GM12878 (cell line): Measurements from ENCODE around the gene KIF23. TPM values are rescaled to one million over a fixed set of nuclear protein-coding genes. Genes with fewer than 3 reads are reported as not detected.

ENCODE experiments used
- BACH1 ChIP-seq: fragments of 450-650 bp; IDR thresholded peaks from 2 replicates; pipeline ENCODE4 v1.6.1; 2017; ENCODE audit warnings: mild to moderate bottlenecking, borderline replicate concordance
- CHD1 ChIP-seq: IDR thresholded peaks from 2 replicates; pipeline ENCODE4 v1.6.1; 2012; ENCODE audit warnings: low read depth, low read length, improper control_type of control experiment
- ETV6 ChIP-seq, 2 experiments: fragments of 450-650 bp in 1 of 2; IDR thresholded peaks in 1 of 2; conservative IDR thresholded peaks in 1 of 2; 2 replicates each; pipeline ENCODE4 v1.6.1; 2014; ENCODE audit warnings: antibody characterized with exemption in 1 of 2, borderline replicate concordance in 1 of 2, low read depth in 1 of 2, mild to moderate bottlenecking in 1 of 2, moderate library complexity in 1 of 2
- HDAC6 ChIP-seq: fragments of 200-600 bp; sonication (generic); IDR thresholded peaks from one replicate; pipeline ENCODE4 v1.8.0; 2017; ENCODE audit warnings: antibody characterized with exemption; ENCODE audit not compliant: unreplicated experiment
- MTA3 ChIP-seq: IDR thresholded peaks from 2 replicates; pipeline ENCODE4 v1.6.1; 2012; ENCODE audit warnings: low read length, inconsistent platforms, borderline replicate concordance
- polyA plus RNA-seq, 11 experiments: library from polyadenylated mRNA; depleted of rRNA in 4 of 11; unstranded in 6 of 11; stranded (reverse) in 5 of 11; fragments of >200 nt; fragmentation: Nextera tagmentation in 4 of 11; fragmentation: Illumina TruSeq in 1 of 11; extraction: Ambion mirVana in 4 of 11; extraction: Trizol in 1 of 11; gene quantifications; 1 replicate in 1 of 11; 2 replicates in 10 of 11; pipeline versions ENCODE4 v1.2.1 to v1.2.3, GENCODE V29; 2011 to 2016; ENCODE audit warnings: inconsistent platforms in 2 of 11, missing spikeins in 2 of 11, low read depth in 1 of 11
- total RNA-seq, 4 experiments: library from RNA; depleted of rRNA in 3 of 4; stranded (reverse); fragments of >200 nt in 3 of 4; fragmentation: Illumina TruSeq in 1 of 4; extraction: Trizol in 1 of 4; gene quantifications; 2 replicates each; pipeline versions ENCODE4 v1.2.1 to v1.2.3, GENCODE V29; 2013 to 2021
- TF ChIP-seq, protein P1 (sequence below): fragments of 450-650 bp; IDR thresholded peaks from 2 replicates; pipeline ENCODE4 v1.6.1; 2017; ENCODE audit warnings: mild to moderate bottlenecking, moderate library complexity
- TF ChIP-seq, protein P2 (sequence below): IDR thresholded peaks from 2 replicates; pipeline ENCODE4 v1.6.1; 2012; ENCODE audit warnings: improper control_type of control experiment, low read depth, low read length; ENCODE audit not compliant: insufficient replicate concordance
- TF ChIP-seq, protein P3 (sequence below): fragments of 450-650 bp; conservative IDR thresholded peaks from 2 replicates; pipeline ENCODE4 v1.6.1; 2017; ENCODE audit warnings: mild to moderate bottlenecking, moderate library complexity

KIF23 gene
- total and polyA plus RNA-seq, 10 of the 15 experiments (the other 5 are each of a cell fraction or from before 2014, with no cell fraction given): 28.0 to 62.5 (median 46.6) TPM

DNA sequence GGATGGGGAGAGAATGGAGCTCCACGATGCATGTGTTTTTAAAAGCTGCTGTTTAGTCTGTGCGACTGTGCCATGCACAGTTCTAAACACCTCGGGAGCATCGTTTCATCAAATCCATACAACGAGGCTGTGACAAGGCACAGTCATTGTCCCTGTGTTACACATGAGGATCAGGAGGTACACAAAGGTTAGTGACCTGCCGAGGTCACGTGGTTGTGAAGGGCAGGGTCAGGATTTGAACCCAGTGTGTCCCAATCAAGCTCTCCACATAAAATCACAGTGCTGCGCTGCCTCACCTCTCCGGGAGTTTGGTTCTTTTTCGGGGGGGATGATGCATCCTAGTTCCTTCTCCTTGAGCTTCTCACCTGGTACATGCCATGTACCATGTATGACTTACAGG is 18.7 kb upstream of the KIF23 start (continued):
- TF ChIP-seq, protein P1, sequence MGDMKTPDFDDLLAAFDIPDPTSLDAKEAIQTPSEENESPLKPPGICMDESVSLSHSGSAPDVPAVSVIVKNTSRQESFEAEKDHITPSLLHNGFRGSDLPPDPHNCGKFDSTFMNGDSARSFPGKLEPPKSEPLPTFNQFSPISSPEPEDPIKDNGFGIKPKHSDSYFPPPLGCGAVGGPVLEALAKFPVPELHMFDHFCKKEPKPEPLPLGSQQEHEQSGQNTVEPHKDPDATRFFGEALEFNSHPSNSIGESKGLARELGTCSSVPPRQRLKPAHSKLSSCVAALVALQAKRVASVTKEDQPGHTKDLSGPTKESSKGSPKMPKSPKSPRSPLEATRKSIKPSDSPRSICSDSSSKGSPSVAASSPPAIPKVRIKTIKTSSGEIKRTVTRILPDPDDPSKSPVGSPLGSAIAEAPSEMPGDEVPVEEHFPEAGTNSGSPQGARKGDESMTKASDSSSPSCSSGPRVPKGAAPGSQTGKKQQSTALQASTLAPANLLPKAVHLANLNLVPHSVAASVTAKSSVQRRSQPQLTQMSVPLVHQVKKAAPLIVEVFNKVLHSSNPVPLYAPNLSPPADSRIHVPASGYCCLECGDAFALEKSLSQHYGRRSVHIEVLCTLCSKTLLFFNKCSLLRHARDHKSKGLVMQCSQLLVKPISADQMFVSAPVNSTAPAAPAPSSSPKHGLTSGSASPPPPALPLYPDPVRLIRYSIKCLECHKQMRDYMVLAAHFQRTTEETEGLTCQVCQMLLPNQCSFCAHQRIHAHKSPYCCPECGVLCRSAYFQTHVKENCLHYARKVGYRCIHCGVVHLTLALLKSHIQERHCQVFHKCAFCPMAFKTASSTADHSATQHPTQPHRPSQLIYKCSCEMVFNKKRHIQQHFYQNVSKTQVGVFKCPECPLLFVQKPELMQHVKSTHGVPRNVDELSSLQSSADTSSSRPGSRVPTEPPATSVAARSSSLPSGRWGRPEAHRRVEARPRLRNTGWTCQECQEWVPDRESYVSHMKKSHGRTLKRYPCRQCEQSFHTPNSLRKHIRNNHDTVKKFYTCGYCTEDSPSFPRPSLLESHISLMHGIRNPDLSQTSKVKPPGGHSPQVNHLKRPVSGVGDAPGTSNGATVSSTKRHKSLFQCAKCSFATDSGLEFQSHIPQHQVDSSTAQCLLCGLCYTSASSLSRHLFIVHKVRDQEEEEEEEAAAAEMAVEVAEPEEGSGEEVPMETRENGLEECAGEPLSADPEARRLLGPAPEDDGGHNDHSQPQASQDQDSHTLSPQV: no peak
- TF ChIP-seq HDAC6 (no peak), CHD1 (no peak), BACH1 (no peak), ETV6 (conservative IDR thresholded peaks at IDR 0.05 in 1 of 2, IDR thresholded peaks at IDR 0.05 in 1 of 2; ENCODE audit: borderline replicate concordance in 1 of 2, low read depth in 1 of 2) (no peak), MTA3 (no peak)
- TF ChIP-seq, protein P2, sequence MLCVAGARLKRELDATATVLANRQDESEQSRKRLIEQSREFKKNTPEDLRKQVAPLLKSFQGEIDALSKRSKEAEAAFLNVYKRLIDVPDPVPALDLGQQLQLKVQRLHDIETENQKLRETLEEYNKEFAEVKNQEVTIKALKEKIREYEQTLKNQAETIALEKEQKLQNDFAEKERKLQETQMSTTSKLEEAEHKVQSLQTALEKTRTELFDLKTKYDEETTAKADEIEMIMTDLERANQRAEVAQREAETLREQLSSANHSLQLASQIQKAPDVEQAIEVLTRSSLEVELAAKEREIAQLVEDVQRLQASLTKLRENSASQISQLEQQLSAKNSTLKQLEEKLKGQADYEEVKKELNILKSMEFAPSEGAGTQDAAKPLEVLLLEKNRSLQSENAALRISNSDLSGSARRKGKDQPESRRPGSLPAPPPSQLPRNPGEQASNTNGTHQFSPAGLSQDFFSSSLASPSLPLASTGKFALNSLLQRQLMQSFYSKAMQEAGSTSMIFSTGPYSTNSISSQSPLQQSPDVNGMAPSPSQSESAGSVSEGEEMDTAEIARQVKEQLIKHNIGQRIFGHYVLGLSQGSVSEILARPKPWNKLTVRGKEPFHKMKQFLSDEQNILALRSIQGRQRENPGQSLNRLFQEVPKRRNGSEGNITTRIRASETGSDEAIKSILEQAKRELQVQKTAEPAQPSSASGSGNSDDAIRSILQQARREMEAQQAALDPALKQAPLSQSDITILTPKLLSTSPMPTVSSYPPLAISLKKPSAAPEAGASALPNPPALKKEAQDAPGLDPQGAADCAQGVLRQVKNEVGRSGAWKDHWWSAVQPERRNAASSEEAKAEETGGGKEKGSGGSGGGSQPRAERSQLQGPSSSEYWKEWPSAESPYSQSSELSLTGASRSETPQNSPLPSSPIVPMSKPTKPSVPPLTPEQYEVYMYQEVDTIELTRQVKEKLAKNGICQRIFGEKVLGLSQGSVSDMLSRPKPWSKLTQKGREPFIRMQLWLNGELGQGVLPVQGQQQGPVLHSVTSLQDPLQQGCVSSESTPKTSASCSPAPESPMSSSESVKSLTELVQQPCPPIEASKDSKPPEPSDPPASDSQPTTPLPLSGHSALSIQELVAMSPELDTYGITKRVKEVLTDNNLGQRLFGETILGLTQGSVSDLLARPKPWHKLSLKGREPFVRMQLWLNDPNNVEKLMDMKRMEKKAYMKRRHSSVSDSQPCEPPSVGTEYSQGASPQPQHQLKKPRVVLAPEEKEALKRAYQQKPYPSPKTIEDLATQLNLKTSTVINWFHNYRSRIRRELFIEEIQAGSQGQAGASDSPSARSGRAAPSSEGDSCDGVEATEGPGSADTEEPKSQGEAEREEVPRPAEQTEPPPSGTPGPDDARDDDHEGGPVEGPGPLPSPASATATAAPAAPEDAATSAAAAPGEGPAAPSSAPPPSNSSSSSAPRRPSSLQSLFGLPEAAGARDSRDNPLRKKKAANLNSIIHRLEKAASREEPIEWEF: no peak
- TF ChIP-seq, protein P3, sequence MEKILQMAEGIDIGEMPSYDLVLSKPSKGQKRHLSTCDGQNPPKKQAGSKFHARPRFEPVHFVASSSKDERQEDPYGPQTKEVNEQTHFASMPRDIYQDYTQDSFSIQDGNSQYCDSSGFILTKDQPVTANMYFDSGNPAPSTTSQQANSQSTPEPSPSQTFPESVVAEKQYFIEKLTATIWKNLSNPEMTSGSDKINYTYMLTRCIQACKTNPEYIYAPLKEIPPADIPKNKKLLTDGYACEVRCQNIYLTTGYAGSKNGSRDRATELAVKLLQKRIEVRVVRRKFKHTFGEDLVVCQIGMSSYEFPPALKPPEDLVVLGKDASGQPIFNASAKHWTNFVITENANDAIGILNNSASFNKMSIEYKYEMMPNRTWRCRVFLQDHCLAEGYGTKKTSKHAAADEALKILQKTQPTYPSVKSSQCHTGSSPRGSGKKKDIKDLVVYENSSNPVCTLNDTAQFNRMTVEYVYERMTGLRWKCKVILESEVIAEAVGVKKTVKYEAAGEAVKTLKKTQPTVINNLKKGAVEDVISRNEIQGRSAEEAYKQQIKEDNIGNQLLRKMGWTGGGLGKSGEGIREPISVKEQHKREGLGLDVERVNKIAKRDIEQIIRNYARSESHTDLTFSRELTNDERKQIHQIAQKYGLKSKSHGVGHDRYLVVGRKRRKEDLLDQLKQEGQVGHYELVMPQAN: no peak
- TF ChIP-seq, all 136 proteins: peak for 0
